H9 (cell line): ENCODE measurements around the gene AGBL4. TPM values are rescaled to one million over a fixed set of nuclear protein-coding genes. Genes with fewer than 3 reads are reported as not detected.

Experiments
- DNase-seq: peaks from one replicate; pipeline ENCODE4 v3.0.0-alpha.2; 2017
- H2AFZ ChIP-seq: one replicate; pipeline ENCODE4 v1.6.1; 2013; ENCODE audit warnings: mild to moderate bottlenecking, low read length, control low read depth, moderate library complexity
- H2AK5ac ChIP-seq: 2 replicates; pipeline ENCODE4 v1.6.1; 2013; ENCODE audit warnings: low read length, control low read depth, mixed read lengths; ENCODE audit not compliant: insufficient read length
- H2BK120ac ChIP-seq: one replicate; pipeline ENCODE4 v1.6.1; 2013; ENCODE audit warnings: low read depth, mild to moderate bottlenecking, low read length, control low read depth, inconsistent platforms; ENCODE audit not compliant: poor library complexity, severe bottlenecking
- H2BK12ac ChIP-seq: 2 replicates; pipeline ENCODE4 v1.6.1; 2013; ENCODE audit warnings: low read length, control low read depth, mixed read lengths, low read depth; ENCODE audit not compliant: insufficient read length
- H2BK15ac ChIP-seq: 2 replicates; pipeline ENCODE4 v1.6.1; 2013; ENCODE audit warnings: low read depth, low read length, control low read depth
- H2BK20ac ChIP-seq: one replicate; pipeline ENCODE4 v1.6.1; 2013; ENCODE audit warnings: low read depth, mild to moderate bottlenecking, low read length, control low read depth, inconsistent platforms; ENCODE audit not compliant: poor library complexity, severe bottlenecking
- H2BK5ac ChIP-seq: 2 replicates; pipeline ENCODE4 v1.6.1; 2013; ENCODE audit warnings: low read length, control low read depth, mixed read lengths; ENCODE audit not compliant: insufficient read length
- H3K14ac ChIP-seq: 2 replicates; pipeline ENCODE4 v1.6.1; 2013; ENCODE audit warnings: low read length, control low read depth; ENCODE audit not compliant: insufficient read depth
- H3K18ac ChIP-seq: 2 replicates; pipeline ENCODE4 v1.6.1; 2013; ENCODE audit warnings: low read depth, mild to moderate bottlenecking, mixed read lengths, low read length, control low read depth; ENCODE audit not compliant: insufficient read length
- H3K23ac ChIP-seq: 2 replicates; pipeline ENCODE4 v1.6.1; 2013; ENCODE audit warnings: low read length, control low read depth, mixed read lengths, low read depth; ENCODE audit not compliant: insufficient read length
- H3K23me2 ChIP-seq: 2 replicates; pipeline ENCODE4 v1.6.1; 2013; ENCODE audit warnings: low read depth, mild to moderate bottlenecking, mixed read lengths, low read length, control low read depth; ENCODE audit not compliant: insufficient read length, poor library complexity, severe bottlenecking
- H3K27ac ChIP-seq: 2 replicates; pipeline ENCODE4 v1.5.1; 2013; ENCODE audit warnings: low read length, control low read depth, mixed read lengths, low read depth; ENCODE audit not compliant: insufficient read length
- H3K27me3 ChIP-seq: 2 replicates; pipeline ENCODE4 v1.6.1; 2013; ENCODE audit warnings: low read length, control low read depth, inconsistent platforms; ENCODE audit not compliant: insufficient read depth
- H3K4ac ChIP-seq: 2 replicates; pipeline ENCODE4 v1.6.1; 2013; ENCODE audit warnings: low read depth, mild to moderate bottlenecking, control low read depth, inconsistent platforms, low read length, moderate library complexity
- H3K4me1 ChIP-seq: 2 replicates; pipeline ENCODE4 v1.6.1; 2013; ENCODE audit warnings: low read length, control low read depth, inconsistent platforms; ENCODE audit not compliant: insufficient read depth
- H3K4me2 ChIP-seq: 2 replicates; pipeline ENCODE4 v1.6.1; 2013; ENCODE audit warnings: low read length, control low read depth, mixed read lengths; ENCODE audit not compliant: insufficient read length, insufficient read depth
- H3K56ac ChIP-seq: 2 replicates; pipeline ENCODE4 v1.6.1; 2013; ENCODE audit warnings: low read depth, mild to moderate bottlenecking, mixed read lengths, low read length, control low read depth; ENCODE audit not compliant: insufficient read length
- H3K79me1 ChIP-seq: 2 replicates; pipeline ENCODE4 v1.6.1; 2013; ENCODE audit warnings: low read depth, mild to moderate bottlenecking, moderate library complexity, low read length, control low read depth, inconsistent platforms; ENCODE audit not compliant: insufficient read depth, poor library complexity, severe bottlenecking
- H3K79me2 ChIP-seq: 2 replicates; pipeline ENCODE4 v1.6.1; 2013; ENCODE audit warnings: low read length, control low read depth, inconsistent platforms; ENCODE audit not compliant: insufficient read depth
- H3K9ac ChIP-seq: 2 replicates; pipeline ENCODE4 v1.6.1; 2013; ENCODE audit warnings: low read length, control low read depth, mixed read lengths; ENCODE audit not compliant: insufficient read length; ENCODE audit errors: extremely low read depth
- H3K9me3 ChIP-seq: one replicate; pipeline ENCODE4 v1.6.1; 2013; ENCODE audit warnings: low read depth, low read length, inconsistent platforms; ENCODE audit not compliant: control insufficient read depth
- H3T11ph ChIP-seq: one replicate; pipeline ENCODE4 v1.6.1; 2013; ENCODE audit warnings: mild to moderate bottlenecking, low read length, control low read depth, inconsistent platforms
- H4K20me1 ChIP-seq: one replicate; pipeline ENCODE4 v1.6.1; 2013; ENCODE audit not compliant: control insufficient read depth, insufficient read length, insufficient read depth
- H4K5ac ChIP-seq: 2 replicates; pipeline ENCODE4 v1.6.1; 2013; ENCODE audit warnings: low read depth, mild to moderate bottlenecking, mixed read lengths, low read length, control low read depth; ENCODE audit not compliant: insufficient read length
- H4K8ac ChIP-seq: replicated peaks from 2 replicates; pipeline ENCODE4 v1.6.1; 2013; ENCODE audit warnings: low read length, control low read depth, mixed read lengths, low read depth; ENCODE audit not compliant: insufficient read length
- H4K91ac ChIP-seq: 2 replicates; pipeline ENCODE4 v1.6.1; 2013; ENCODE audit warnings: low read depth, mild to moderate bottlenecking, moderate library complexity, mixed read lengths, low read length, control low read depth; ENCODE audit not compliant: insufficient read length
- H3K27ac Mint-ChIP-seq, 3 experiments: 2 replicates in 2 of 3; 3 replicates in 1 of 3; pipeline ENCODE4 v1.8.0; 2020 to 2021; ENCODE audit warnings: mixed read lengths in 3 of 3, mild to moderate bottlenecking in 1 of 3, moderate library complexity in 1 of 3
- H3K27me3 Mint-ChIP-seq: 2 replicates; pipeline ENCODE4 v1.8.0; 2021; ENCODE audit warnings: low read depth, mild to moderate bottlenecking, moderate library complexity, mixed read lengths
- H3K36me3 Mint-ChIP-seq, 3 experiments: 2 replicates in 2 of 3; 3 replicates in 1 of 3; pipeline ENCODE4 v1.8.0; 2020 to 2021; ENCODE audit warnings: low read depth in 3 of 3, mixed read lengths in 3 of 3; ENCODE audit not compliant: insufficient read depth in 1 of 3
- H3K4me1 Mint-ChIP-seq, 2 experiments: 2 replicates each; pipeline ENCODE4 v1.8.0; 2020; ENCODE audit warnings: mixed read lengths in 2 of 2
- H3K4me3 Mint-ChIP-seq, 2 experiments: 2 replicates in 1 of 2; 3 replicates in 1 of 2; pipeline ENCODE4 v1.8.0; 2020 to 2021; ENCODE audit warnings: mild to moderate bottlenecking in 2 of 2, mixed read lengths in 2 of 2, moderate library complexity in 1 of 2
- H3K9me3 Mint-ChIP-seq, 2 experiments: 2 replicates in 1 of 2; 3 replicates in 1 of 2; pipeline ENCODE4 v1.8.0; 2020; ENCODE audit warnings: mild to moderate bottlenecking in 2 of 2, mixed read lengths in 2 of 2, moderate library complexity in 1 of 2
- WGBS: extraction: QIAGEN DNeasy Blood & Tissue Kit; methylation state at CpG from one replicate; pipeline ENCODE4 v1.1.7; 2013; ENCODE audit warnings: missing lambda C conversion rate, low lambda C conversion rate, mixed read lengths; ENCODE audit not compliant: insufficient read length; ENCODE audit errors: extremely low coverage; 5-methylcytosine and 5-hydroxymethylcytosine counted together
- total RNA-seq: library from RNA; stranded (reverse); gene quantifications from 2 replicates; pipeline ENCODE4 v1.2.1, GENCODE V29; 2021
- TF ChIP-seq, protein P1 (sequence below): fragments of 200-600 bp; sonication (generic); conservative IDR thresholded peaks from 3 replicates; pipeline ENCODE4 v1.8.0; 2021; ENCODE audit warnings: antibody characterized with exemption, mild to moderate bottlenecking

Gene AGBL4
- total RNA-seq, 1 experiment from 2014 or later = not detected

DNA sequence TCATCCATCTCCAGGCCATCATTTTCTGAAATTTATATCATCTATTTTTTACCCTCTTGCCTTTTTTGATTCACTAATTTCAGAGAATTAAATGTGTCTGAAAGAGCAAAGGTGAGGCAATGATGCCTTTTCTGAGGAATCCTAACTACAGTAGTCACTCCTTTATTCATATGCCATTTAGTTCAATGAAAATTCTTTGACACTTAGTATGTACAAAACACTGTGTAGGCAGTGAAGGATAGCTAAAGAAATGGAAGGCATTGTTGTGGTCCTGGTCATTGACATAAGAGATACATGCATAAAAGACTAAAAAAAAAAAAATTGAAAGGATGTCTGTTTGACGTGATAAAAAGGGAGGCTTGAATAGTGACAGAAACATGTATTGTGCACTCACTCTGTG is 1075.2 kb downstream of the AGBL4 start:
- H3K79me2 ChIP-seq = no peaks in the 10 kb centered on the region
- no peak overlapping the region for H2BK5ac ChIP-seq
- no peak overlapping the region for H3K14ac ChIP-seq
- no peak overlapping the region for H2AK5ac ChIP-seq
- no peaks in the 10 kb centered on the region for H3K79me1 ChIP-seq
- H3K9me3 ChIP-seq = peaks cover 18% of the 10 kb centered on the region
- H3K27ac Mint-ChIP-seq = no peak overlapping the region
- H3K9ac ChIP-seq = no peak overlapping the region
- H3K9me3 Mint-ChIP-seq = peaks cover 75 to 93% of the 10 kb centered on the region in 2 experiments
- H3K56ac ChIP-seq = no peak overlapping the region
- H3K4me2 ChIP-seq = no peak overlapping the region
- peaks cover 3% of the 10 kb centered on the region for H3K27me3 Mint-ChIP-seq
- H3K36me3 Mint-ChIP-seq = peaks cover 0 to 32% (median 3%) of the 10 kb centered on the region in 3 experiments; a peak in 5 of 7 replicates
- H3K4me1 ChIP-seq = no peaks in the 10 kb centered on the region
- H4K91ac ChIP-seq = no peak overlapping the region
- no peaks in the 10 kb centered on the region for H3K27me3 ChIP-seq
- H2BK20ac ChIP-seq = no peak overlapping the region
- H3K18ac ChIP-seq = no peak overlapping the region
- H3K4me1 Mint-ChIP-seq = no peaks in the 10 kb centered on the region
- H3K4ac ChIP-seq = no peak overlapping the region
- H4K5ac ChIP-seq = no peak overlapping the region
- H3K23ac ChIP-seq = no peak overlapping the region
- no peak overlapping the region for H3T11ph ChIP-seq
- DNase-seq = no peak
- H2BK12ac ChIP-seq = no peak overlapping the region
- H2BK15ac ChIP-seq = no peak overlapping the region
- H4K8ac ChIP-seq = no peak overlapping the region
- TF ChIP-seq, protein P1, sequence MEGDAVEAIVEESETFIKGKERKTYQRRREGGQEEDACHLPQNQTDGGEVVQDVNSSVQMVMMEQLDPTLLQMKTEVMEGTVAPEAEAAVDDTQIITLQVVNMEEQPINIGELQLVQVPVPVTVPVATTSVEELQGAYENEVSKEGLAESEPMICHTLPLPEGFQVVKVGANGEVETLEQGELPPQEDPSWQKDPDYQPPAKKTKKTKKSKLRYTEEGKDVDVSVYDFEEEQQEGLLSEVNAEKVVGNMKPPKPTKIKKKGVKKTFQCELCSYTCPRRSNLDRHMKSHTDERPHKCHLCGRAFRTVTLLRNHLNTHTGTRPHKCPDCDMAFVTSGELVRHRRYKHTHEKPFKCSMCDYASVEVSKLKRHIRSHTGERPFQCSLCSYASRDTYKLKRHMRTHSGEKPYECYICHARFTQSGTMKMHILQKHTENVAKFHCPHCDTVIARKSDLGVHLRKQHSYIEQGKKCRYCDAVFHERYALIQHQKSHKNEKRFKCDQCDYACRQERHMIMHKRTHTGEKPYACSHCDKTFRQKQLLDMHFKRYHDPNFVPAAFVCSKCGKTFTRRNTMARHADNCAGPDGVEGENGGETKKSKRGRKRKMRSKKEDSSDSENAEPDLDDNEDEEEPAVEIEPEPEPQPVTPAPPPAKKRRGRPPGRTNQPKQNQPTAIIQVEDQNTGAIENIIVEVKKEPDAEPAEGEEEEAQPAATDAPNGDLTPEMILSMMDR = no peak
- no CpG with 5 or more reads among the region's 1 CpG for WGBS
- H2BK120ac ChIP-seq = no peak overlapping the region
- no peaks in the 10 kb centered on the region for H4K20me1 ChIP-seq
- H3K4me3 Mint-ChIP-seq = no peak overlapping the region
- H3K23me2 ChIP-seq = no peaks in the 10 kb centered on the region
- no peak overlapping the region for H2AFZ ChIP-seq
- H3K27ac ChIP-seq = no peak overlapping the region
